Ascending aorta (tissue), 2 donors: Measurements from ENCODE around the gene SHANK1. TPM values are rescaled to one million over a fixed set of nuclear protein-coding genes. Genes with fewer than 3 reads are reported as not detected.
A peak's percentile ranks its signal among the peaks of the same experiment; 100 is the strongest.

Source experiments
- DNase-seq, 2 donors: peaks; one replicate each; pipeline ENCODE4 v3.0.0-alpha.2; 2019; ENCODE audit warnings: low spot score in 2 of 2
- H3K27ac ChIP-seq, 2 donors: fragments of 200-600 bp; sonication (generic); one replicate each; pipeline ENCODE4 v1.5.1; 2016 to 2017; ENCODE audit warnings: mild to moderate bottlenecking in 1 of 2
- H3K27me3 ChIP-seq: fragments of 200-600 bp; sonication (generic); one replicate; pipeline ENCODE4 v1.5.1; 2017
- H3K36me3 ChIP-seq, 2 donors: fragments of 200-600 bp; sonication (generic); one replicate each; pipeline ENCODE4 v1.5.1; 2016
- H3K4me1 ChIP-seq, 2 donors: fragments of 200-600 bp; sonication (generic); one replicate each; pipeline ENCODE4 v1.5.1; 2016 to 2017; ENCODE audit warnings: mild to moderate bottlenecking in 1 of 2
- H3K4me3 ChIP-seq, 2 donors: fragments of 200-600 bp; sonication (generic); one replicate each; pipeline ENCODE4 v1.5.1; 2016 to 2017; ENCODE audit warnings: mild to moderate bottlenecking in 1 of 2
- H3K9me3 ChIP-seq, 2 donors: fragments of 200-600 bp; sonication (generic); one replicate each; pipeline ENCODE4 v1.5.1; 2016
- CTCF ChIP-seq, 3 experiments: fragments of 200-600 bp in 2 of 3; fragments of 450-650 bp in 1 of 3; sonication (generic) in 2 of 3; IDR thresholded peaks; one replicate each; pipeline ENCODE4 v1.5.1; 2016 to 2019; ENCODE audit warnings: antibody characterized with exemption in 3 of 3, mild to moderate bottlenecking in 1 of 3, moderate library complexity in 1 of 3
- intact Hi-C: fragments of 100-400 bp; cut with DNase I; formaldehyde crosslinking; loops from one replicate; pipeline ENCODE4 v1.15.1; 2023
- total RNA-seq: library from RNA; depleted of rRNA; stranded (reverse); fragments of >200 nt; gene quantifications from one replicate; pipeline ENCODE4 v1.1.0, GENCODE V29; 2016

SHANK1 gene
- total RNA-seq, 1 donor from 2014 or later = 1.3 TPM

- no peak for TF ChIP-seq CTCF (IDR thresholded peaks at IDR 0.05)
- Histone ChIP-seq H3K27me3 (peaks cover 13% of the 10 kb centered on the region), H3K4me3 (no peak overlapping the region), H3K9me3 (no peaks in the 10 kb centered on the region), H3K36me3 (no peaks in the 10 kb centered on the region), H3K27ac (no peak overlapping the region), H3K4me1 (no peaks in the 10 kb centered on the region)
- intact Hi-C loops = no loop called here
- DNase-seq = no peak
Measured at GRCh38 chr19:50690439-50690838, 29.2 kb downstream of the SHANK1 start.

GRCh38 chr19:50688766-50689165 lies 30.8 kb downstream of the SHANK1 start:
- no peak overlapping the region for H3K27ac ChIP-seq
- DNase-seq = no peak
- H3K36me3 ChIP-seq = no peaks in the 10 kb centered on the region
- TF ChIP-seq CTCF (IDR thresholded peaks at IDR 0.05) = no peak
- no peak overlapping the region for H3K4me3 ChIP-seq
- H3K4me1 ChIP-seq = no peaks in the 10 kb centered on the region
- H3K9me3 ChIP-seq = no peaks in the 10 kb centered on the region
- peaks cover 6% of the 10 kb centered on the region for H3K27me3 ChIP-seq
- intact Hi-C loops = no loop called here

- no peaks in the 10 kb centered on the region for H3K27me3 ChIP-seq
- no peaks in the 10 kb centered on the region for H3K9me3 ChIP-seq
- intact Hi-C loops = no loop called here
Measured at GRCh38 chr19:50686310-50687032, 33.1 kb downstream of the SHANK1 start.

GRCh38 chr19:50679177-50680125 lies 40.2 kb downstream of the SHANK1 start:
- Histone ChIP-seq H3K4me3 (no peak overlapping the region), H3K27me3 (no peaks in the 10 kb centered on the region), H3K9me3 (no peaks in the 10 kb centered on the region), H3K27ac (no peak overlapping the region), H3K4me1 (no peaks in the 10 kb centered on the region), H3K36me3 (no peaks in the 10 kb centered on the region)
- peak; percentile 16 to 74 for DNase-seq
- intact Hi-C loops = no loop called here
- TF ChIP-seq CTCF (IDR thresholded peaks at IDR 0.05) = no peak

More at GRCh38 chr19:50686310-50687032, 33.1 kb downstream of the SHANK1 start:
- H3K4me3 ChIP-seq = no peak overlapping the region
- no peaks in the 10 kb centered on the region for H3K4me1 ChIP-seq
- no peak overlapping the region for H3K27ac ChIP-seq
- no peak for TF ChIP-seq CTCF (IDR thresholded peaks at IDR 0.05)
- no peak for DNase-seq
- no peaks in the 10 kb centered on the region for H3K36me3 ChIP-seq

- Histone ChIP-seq H3K9me3 (no peaks in the 10 kb centered on the region), H3K27me3 (no peaks in the 10 kb centered on the region), H3K27ac (no peak overlapping the region), H3K4me1 (no peaks in the 10 kb centered on the region), H3K36me3 (no peaks in the 10 kb centered on the region), H3K4me3 (no peak overlapping the region)
- TF ChIP-seq CTCF (IDR thresholded peaks at IDR 0.05) = no peak
- DNase-seq = no peak
- intact Hi-C loops = no loop called here
Measured at GRCh38 chr19:50678323-50678722, 41.3 kb downstream of the SHANK1 start.
